Parathyroid adenoma (tissue), 2 donors: ENCODE results near the gene NAV2.

Experiments
- H2AFZ ChIP-seq: fragments of 300-600 bp; sonication (generic); one replicate; pipeline ENCODE4 v1.7.0; 2017; ENCODE audit warnings: antibody characterized with exemption, mild to moderate bottlenecking
- H3K27ac ChIP-seq: fragments of 300-600 bp; sonication (generic); one replicate; pipeline ENCODE4 v1.7.0; 2017
- H3K27me3 ChIP-seq: fragments of 300-600 bp; sonication (generic); one replicate; pipeline ENCODE4 v1.7.0; 2017; ENCODE audit warnings: low read length; ENCODE audit not compliant: control insufficient read depth, insufficient read depth
- H3K36me3 ChIP-seq: fragments of 300-600 bp; sonication (generic); one replicate; pipeline ENCODE4 v1.7.0; 2017; ENCODE audit warnings: low read length; ENCODE audit not compliant: control insufficient read depth, insufficient read depth
- H3K4me1 ChIP-seq: fragments of 300-600 bp; sonication (generic); one replicate; pipeline ENCODE4 v1.7.0; 2017; ENCODE audit warnings: control low read depth
- H3K4me2 ChIP-seq: fragments of 300-600 bp; sonication (generic); one replicate; pipeline ENCODE4 v1.7.0; 2017; ENCODE audit warnings: low read length
- H3K4me3 ChIP-seq: fragments of 300-600 bp; sonication (generic); one replicate; pipeline ENCODE4 v1.7.0; 2017; ENCODE audit warnings: low read depth, low read length
- H3K79me2 ChIP-seq: fragments of 300-600 bp; sonication (generic); one replicate; pipeline ENCODE4 v1.7.0; 2017; ENCODE audit warnings: control low read depth
- H3K9ac ChIP-seq: fragments of 300-600 bp; sonication (generic); one replicate; pipeline ENCODE4 v1.7.0; 2017; ENCODE audit warnings: mild to moderate bottlenecking
- H3K9me3 ChIP-seq: fragments of 300-600 bp; sonication (generic); one replicate; pipeline ENCODE4 v1.7.0; 2017; ENCODE audit warnings: low read length; ENCODE audit not compliant: control insufficient read depth
- CTCF ChIP-seq: fragments of 300-600 bp; sonication (generic); IDR thresholded peaks from one replicate; pipeline ENCODE4 v1.7.0; 2017; ENCODE audit warnings: antibody characterized with exemption, mild to moderate bottlenecking
- donor health status: primary hyperparathyroidism.

NAV2 gene

GRCh38 chr11:20023082-20023426 is 310.4 kb downstream of the NAV2 start:
- no peaks in the 10 kb centered on the region for H3K9me3 ChIP-seq
- peak overlapping the region; percentile 50 for H2AFZ ChIP-seq
- H3K27me3 ChIP-seq: no peaks in the 10 kb centered on the region
- TF ChIP-seq CTCF: no peak
- no peak overlapping the region for H3K9ac ChIP-seq
- H3K79me2 ChIP-seq: no peaks in the 10 kb centered on the region
- peaks cover 10% of the 10 kb centered on the region for H3K4me1 ChIP-seq
- peak overlapping the region; percentile 45 for H3K4me3 ChIP-seq
- H3K36me3 ChIP-seq: no peaks in the 10 kb centered on the region
- H3K4me2 ChIP-seq: peak overlapping the region; percentile 50
- peak overlapping the region; percentile 36 for H3K27ac ChIP-seq

GRCh38 chr11:20024172-20024935 is 311.7 kb downstream of the NAV2 start:
- TF ChIP-seq CTCF: no peak
- no peaks in the 10 kb centered on the region for H3K36me3 ChIP-seq
- no peaks in the 10 kb centered on the region for H3K27me3 ChIP-seq
- H3K4me2 ChIP-seq: peak overlapping the region; percentile 49
- H3K27ac ChIP-seq: no peak overlapping the region
- peaks cover 10% of the 10 kb centered on the region for H3K4me1 ChIP-seq
- no peak overlapping the region for H2AFZ ChIP-seq
- no peak overlapping the region for H3K9ac ChIP-seq
- peak overlapping the region; percentile 45 for H3K4me3 ChIP-seq
- no peaks in the 10 kb centered on the region for H3K79me2 ChIP-seq
- H3K9me3 ChIP-seq: no peaks in the 10 kb centered on the region

GRCh38 chr11:20025332-20025840 is 312.7 kb downstream of the NAV2 start:
- H3K4me1 ChIP-seq: peaks cover 10% of the 10 kb centered on the region
- H3K9me3 ChIP-seq: no peaks in the 10 kb centered on the region
- no peak overlapping the region for H3K9ac ChIP-seq
- H3K4me3 ChIP-seq: peak overlapping the region; percentile 45
- no peak overlapping the region for H2AFZ ChIP-seq
- H3K27me3 ChIP-seq: no peaks in the 10 kb centered on the region
- TF ChIP-seq CTCF: no peak
- peak overlapping the region; percentile 17 for H3K4me2 ChIP-seq
- H3K27ac ChIP-seq: no peak overlapping the region
- H3K36me3 ChIP-seq: no peaks in the 10 kb centered on the region
- no peaks in the 10 kb centered on the region for H3K79me2 ChIP-seq

GRCh38 chr11:20026629-20027555 is 314.3 kb downstream of the NAV2 start:
- no peak for TF ChIP-seq CTCF
- Histone ChIP-seq H3K27me3 (no peaks in the 10 kb centered on the region), H2AFZ (peak overlapping the region; percentile 56), H3K9me3 (no peaks in the 10 kb centered on the region), H3K79me2 (no peaks in the 10 kb centered on the region), H3K9ac (no peak overlapping the region), H3K4me2 (peak overlapping the region; percentile 33), H3K36me3 (no peaks in the 10 kb centered on the region), H3K4me1 (peaks cover 10% of the 10 kb centered on the region), H3K27ac (peak overlapping the region; percentile 51), H3K4me3 (no peak overlapping the region)
